Ishikawa (cell line): ENCODE data around the gene CTNND1.
A peak's percentile ranks its signal among the peaks of the same experiment; 100 is the strongest.

ENCODE experiments used
- CEBPB ChIP-seq: IDR thresholded peaks from 2 replicates; pipeline ENCODE4 v1.6.1; 2012
- CREB1 ChIP-seq: IDR thresholded peaks from 2 replicates; pipeline ENCODE4 v1.6.1; 2012; ENCODE audit warnings: low read depth
- EGR1 ChIP-seq: IDR thresholded peaks from 2 replicates; pipeline ENCODE4 v1.6.1; 2012
- EP300 ChIP-seq: IDR thresholded peaks from 2 replicates; pipeline ENCODE4 v1.6.1; 2012; ENCODE audit warnings: borderline replicate concordance
- FOXM1 ChIP-seq: IDR thresholded peaks from 2 replicates; pipeline ENCODE4 v1.6.1; 2012; ENCODE audit warnings: low read depth, borderline replicate concordance
- MAX ChIP-seq: IDR thresholded peaks from 2 replicates; pipeline ENCODE4 v1.6.1; 2012
- NFIC ChIP-seq: IDR thresholded peaks from 2 replicates; pipeline ENCODE4 v1.6.1; 2012
- RAD21 ChIP-seq: IDR thresholded peaks from 2 replicates; pipeline ENCODE4 v1.6.1; 2012; ENCODE audit warnings: low read depth
- REST ChIP-seq: IDR thresholded peaks from 2 replicates; pipeline ENCODE4 v1.6.1; 2012; ENCODE audit warnings: low read depth, mild to moderate bottlenecking
- TAF1 ChIP-seq: IDR thresholded peaks from 2 replicates; pipeline ENCODE4 v1.6.1; 2012; ENCODE audit warnings: low read depth, mild to moderate bottlenecking
- TCF12 ChIP-seq: IDR thresholded peaks from 2 replicates; pipeline ENCODE4 v1.6.1; 2012; ENCODE audit warnings: low read depth
- TEAD4 ChIP-seq: IDR thresholded peaks from 2 replicates; pipeline ENCODE4 v1.6.1; 2012
- USF1 ChIP-seq: IDR thresholded peaks from 2 replicates; pipeline ENCODE4 v1.6.1; 2012
- YY1 ChIP-seq: IDR thresholded peaks from 2 replicates; pipeline ENCODE4 v1.6.1; 2012; ENCODE audit warnings: low read depth
- ZBTB7A ChIP-seq: IDR thresholded peaks from 2 replicates; pipeline ENCODE4 v1.6.1; 2012; ENCODE audit warnings: low read depth

CTNND1 gene

GRCh38 chr11:57791321-57792059, 29.9 kb downstream of the CTNND1 start:
- TF ChIP-seq FOXM1 (no peak), NFIC (no peak), MAX (no peak), EGR1 (no peak)

- no peak for TF ChIP-seq MAX
- TF ChIP-seq CREB1 = no peak
- no peak for TF ChIP-seq FOXM1
- TF ChIP-seq TEAD4 = no peak
These were observed 30.5 kb downstream of the CTNND1 start for GRCh38 chr11:57792060-57792541.

GRCh38 chr11:57792870-57793269, 31.3 kb downstream of the CTNND1 start:
- TF ChIP-seq TAF1 = no peak
- no peak for TF ChIP-seq NFIC
- no peak for TF ChIP-seq CREB1
- TF ChIP-seq REST = no peak
- TF ChIP-seq USF1 = no peak
- TF ChIP-seq EP300 = no peak

- TF ChIP-seq NFIC (no peak), EP300 (no peak), RAD21 (no peak), EGR1 (no peak), TAF1 (no peak), CREB1 (no peak), YY1 (no peak), USF1 (no peak), TEAD4 (no peak), ZBTB7A (no peak)
These were observed 31.9 kb downstream of the CTNND1 start for GRCh38 chr11:57793351-57794115.

GRCh38 chr11:57798905-57799559, 37.4 kb downstream of the CTNND1 start:
- TF ChIP-seq ZBTB7A (no peak), YY1 (no peak), NFIC (peak; percentile 55), RAD21 (no peak; the same call in 1 of the 2 replicates), MAX (peak; percentile 18; the same call in 1 of the 2 replicates), CEBPB (no peak), FOXM1 (no peak), TCF12 (peak; percentile 29; the same call in 1 of the 2 replicates), TAF1 (no peak), USF1 (peak; percentile 46; the same call in 1 of the 2 replicates)

- TF ChIP-seq CREB1 (no peak), RAD21 (peak; percentile 84)
These were observed 39.0 kb downstream of the CTNND1 start for GRCh38 chr11:57800444-57801182.

- no peak for TF ChIP-seq NFIC
- TF ChIP-seq TAF1 = no peak
- no peak for TF ChIP-seq CEBPB
- no peak for TF ChIP-seq REST
- no peak for TF ChIP-seq RAD21
- no peak for TF ChIP-seq TCF12
- no peak for TF ChIP-seq USF1
- no peak for TF ChIP-seq EGR1
- TF ChIP-seq FOXM1 = no peak
- TF ChIP-seq YY1 = no peak
- no peak for TF ChIP-seq CREB1
- TF ChIP-seq EP300 = no peak
- TF ChIP-seq TEAD4 = no peak
- TF ChIP-seq MAX = no peak
These were observed 39.5 kb downstream of the CTNND1 start for GRCh38 chr11:57801183-57801485.
